Activated CD4-positive, alpha-beta T cell treated with anti-CD3 and anti-CD28 coated beads, Interleukin-2, amount 50 U/mL, for 16 hours (primary cell): ENCODE results near the gene APBA2.

Experiments
- DNase-seq: peaks from one replicate; pipeline ENCODE4 v3.0.0-alpha.2; 2020

APBA2 gene

DNA sequence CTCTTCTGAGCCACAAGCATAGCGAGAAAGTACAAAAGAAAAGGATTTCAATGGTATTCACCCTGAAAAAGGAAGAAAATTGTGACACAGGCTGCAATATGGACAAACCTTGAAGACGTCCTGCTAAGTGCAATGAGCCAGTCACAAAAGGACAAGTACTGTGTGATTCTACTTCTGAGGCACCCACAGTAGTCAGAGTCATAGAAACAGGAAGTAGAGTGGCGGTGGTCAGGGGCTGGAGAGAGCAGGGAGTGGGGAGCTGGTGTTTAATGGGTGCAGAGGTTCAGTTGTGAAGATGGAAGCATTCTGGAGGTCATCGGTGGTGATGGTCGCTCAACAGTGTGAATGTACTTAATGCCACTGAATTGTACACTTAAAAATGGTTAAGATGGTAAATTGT is 180.5 kb downstream of the APBA2 start:
- no peak for DNase-seq

DNA sequence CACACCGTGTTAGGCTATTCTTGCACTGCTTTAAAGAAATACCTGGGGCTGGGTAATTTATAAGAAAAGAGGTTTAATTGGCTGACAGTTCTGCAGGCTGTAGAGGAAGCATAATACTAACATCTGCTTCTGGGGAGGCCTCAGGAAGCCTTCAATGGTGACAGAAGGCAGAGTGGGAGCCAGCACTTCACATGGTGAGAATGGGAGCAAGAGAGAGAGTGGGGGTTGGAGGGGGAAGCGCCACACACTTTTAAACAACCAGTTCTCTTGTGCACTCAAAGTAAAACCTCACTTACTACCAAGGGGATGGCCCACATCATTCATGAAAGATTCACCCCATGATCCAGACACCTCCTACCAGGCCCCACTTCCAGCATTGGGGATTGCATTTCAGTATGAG is 181.1 kb downstream of the APBA2 start:
- no peak for DNase-seq

DNA sequence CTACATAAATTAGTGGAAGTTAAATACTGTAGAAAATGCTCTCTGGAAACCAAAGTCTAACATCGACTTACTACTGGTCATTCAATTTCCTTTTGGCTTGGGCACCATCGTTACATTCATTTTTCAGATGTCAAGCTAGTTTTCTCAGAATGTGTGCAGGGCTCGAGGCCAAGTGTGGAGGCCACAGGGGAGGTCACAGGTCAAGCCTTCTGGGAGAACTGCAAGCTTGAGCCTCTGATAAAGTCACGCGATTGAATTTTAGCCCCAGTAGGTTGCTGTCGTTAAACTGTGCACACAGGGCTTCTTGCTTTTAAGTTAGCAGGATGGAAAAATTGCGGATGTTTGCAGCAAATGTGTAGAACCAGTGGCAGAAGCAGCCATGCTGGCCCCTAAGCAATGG is 182.2 kb downstream of the APBA2 start:
- DNase-seq, result no peak

DNA sequence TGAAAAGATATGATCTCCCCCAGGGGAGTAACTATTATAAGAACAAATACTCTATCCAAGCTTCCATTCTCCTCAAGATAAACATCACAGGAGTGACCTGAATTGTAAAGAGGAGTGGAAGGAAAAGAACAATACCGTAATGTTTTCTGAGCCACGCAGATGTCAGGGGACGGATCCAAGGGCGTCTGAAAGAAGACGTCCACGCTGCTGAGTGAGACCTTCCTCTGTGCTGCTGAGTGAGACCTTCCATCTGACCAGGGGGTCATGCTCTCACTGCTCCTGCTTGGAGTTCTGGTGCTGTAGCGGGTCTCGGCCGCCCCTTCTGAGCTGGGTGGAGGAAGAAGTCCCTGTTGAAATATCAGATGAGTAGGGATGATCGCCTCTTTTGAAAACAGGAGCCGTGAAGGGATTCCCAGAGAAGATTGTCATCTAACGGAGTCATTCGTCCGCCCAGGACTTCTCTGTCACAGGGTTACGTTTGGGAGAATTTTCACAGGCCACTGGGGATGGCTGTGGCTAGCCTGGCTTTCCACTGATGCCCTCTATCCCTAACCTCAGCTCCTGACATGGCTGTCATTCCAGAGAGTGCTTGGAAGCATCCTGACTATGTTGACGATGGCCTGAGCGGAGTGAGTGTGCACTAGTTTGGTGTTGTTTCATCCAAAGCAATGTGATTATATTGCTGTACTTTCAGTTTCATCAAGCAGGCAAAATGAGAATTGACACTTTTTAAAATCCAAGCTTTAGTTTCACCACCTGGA is 184.9 kb downstream of the APBA2 start:
- DNase-seq, result no peak

DNA sequence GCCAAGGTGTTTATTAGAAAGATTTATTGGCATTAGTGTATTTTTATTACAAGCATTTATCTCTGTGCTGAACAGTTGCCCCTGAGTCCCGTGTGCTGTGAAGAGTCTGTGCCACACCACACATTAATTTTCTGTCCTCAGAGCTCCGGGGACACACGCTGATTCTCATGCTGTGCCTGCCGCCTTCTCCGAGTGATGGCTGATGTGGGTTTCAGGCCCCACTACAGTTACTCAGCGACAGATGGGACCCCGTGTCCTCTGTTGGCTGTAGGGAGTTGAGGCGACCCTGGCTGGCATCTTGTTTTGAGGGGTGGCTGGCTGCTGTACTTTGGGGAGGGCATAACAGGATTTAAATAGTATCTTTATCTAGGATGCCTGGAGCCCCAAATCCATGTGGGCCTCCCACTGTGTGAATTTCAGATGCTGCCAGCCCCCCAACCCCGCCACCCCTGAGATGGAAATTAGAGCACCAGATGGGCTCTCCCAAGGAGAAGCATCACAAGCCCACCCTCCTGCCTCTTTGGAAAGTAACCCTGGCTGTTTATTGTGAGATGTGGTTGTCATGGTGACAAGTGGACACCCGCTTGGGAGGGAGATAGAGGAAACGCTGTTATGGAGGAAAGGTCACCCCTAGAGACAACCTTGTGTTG is 185.6 kb downstream of the APBA2 start:
- no peak for DNase-seq

DNA sequence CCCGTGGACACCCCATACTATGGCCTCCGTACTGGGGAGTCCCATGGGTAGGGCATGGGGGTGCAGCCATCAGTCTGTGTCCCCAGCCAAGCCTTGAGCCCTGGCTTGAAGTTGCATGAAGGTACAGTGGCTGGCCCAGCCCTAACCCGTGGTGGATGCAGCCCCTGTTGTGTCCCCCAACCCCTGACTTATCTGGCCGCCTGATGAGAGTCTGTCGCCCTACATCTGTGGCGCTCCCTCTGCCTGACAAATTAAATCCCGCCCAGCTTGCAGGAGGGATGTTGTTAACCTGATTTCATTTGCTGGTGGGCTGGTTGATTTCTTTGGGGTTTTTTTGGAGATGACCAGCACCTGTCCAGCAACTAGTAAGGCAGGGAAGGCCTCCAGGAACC is 186.1 kb downstream of the APBA2 start:
- no peak for DNase-seq

DNA sequence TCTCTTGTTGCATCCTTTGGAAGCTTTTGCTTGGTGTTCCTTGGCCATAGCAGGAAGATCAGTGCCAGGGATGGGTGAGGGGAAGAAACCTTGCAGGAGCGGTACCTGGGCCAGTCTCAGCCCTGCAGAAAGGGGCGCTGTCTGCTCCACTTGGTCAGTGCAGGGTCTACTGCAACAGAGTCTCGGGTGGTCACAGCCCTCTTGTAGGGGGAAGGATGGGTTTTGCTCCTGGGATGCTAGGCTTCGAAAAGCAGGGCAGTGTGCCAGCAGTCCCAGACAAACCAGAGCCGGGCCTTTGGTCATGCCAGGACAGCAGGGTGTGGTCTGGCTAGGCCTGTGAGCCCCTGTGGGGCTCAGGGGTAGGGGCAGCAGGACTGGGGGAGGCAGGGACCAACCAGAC is 186.7 kb downstream of the APBA2 start:
- no peak for DNase-seq

DNA sequence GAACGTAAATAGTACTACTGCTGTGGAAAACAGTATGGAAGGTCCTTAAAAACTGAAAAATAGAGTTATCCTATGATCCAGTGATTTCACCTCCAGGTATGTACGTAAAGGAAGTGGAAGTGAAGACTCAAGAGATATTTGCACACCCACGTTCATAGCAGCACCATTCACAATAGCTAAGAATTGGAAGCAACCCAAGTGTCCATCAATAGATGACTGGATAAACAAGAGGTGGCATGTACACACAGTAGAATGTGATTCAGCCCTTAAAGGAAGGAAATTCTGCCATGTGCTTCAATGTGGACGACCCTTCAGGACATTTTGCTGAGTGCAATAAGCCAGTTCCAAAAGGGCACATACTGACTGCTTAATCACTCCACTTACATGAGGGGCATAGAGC is 188.3 kb downstream of the APBA2 start:
- DNase-seq, result no peak

DNA sequence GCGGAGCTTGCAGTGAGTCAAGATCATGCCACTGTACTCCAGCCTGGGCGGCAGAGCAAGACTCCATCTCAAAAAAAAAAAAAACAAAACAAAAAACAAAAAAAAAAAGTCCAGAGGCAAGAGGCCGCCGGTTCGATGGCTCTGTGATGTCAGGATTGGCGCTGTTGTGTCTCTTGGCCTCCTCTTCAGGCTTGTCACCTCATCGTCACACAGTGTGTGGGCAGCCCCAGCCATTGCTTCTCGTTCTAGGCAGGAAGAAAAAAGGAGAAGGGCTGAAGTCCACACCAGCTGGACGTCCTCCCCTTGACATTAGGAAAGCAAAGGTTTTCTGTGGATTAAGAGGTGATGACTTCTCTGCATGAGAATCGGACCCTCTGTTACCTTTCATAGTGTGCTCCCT is 192.8 kb downstream of the APBA2 start:
- no peak for DNase-seq

DNA sequence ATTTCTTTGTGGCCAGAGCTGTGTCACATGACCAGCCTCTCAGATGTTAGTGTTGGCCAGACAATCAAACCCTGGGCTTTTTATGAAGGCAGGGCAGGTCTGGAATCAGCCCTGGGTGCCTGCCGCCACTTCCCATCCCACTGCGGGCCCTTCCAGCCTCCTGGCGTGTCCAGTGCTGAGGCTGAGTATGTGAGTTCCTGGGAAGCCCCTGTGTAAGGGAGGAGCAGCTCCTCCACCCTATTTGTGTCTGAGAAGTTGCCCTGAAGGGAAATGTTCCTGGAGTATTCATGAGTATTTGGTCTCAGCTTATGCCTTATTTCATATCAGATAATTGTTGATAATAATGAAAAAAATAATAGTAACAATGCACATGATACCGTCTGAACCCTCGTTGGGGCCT is 193.7 kb downstream of the APBA2 start:
- DNase-seq, result no peak

DNA sequence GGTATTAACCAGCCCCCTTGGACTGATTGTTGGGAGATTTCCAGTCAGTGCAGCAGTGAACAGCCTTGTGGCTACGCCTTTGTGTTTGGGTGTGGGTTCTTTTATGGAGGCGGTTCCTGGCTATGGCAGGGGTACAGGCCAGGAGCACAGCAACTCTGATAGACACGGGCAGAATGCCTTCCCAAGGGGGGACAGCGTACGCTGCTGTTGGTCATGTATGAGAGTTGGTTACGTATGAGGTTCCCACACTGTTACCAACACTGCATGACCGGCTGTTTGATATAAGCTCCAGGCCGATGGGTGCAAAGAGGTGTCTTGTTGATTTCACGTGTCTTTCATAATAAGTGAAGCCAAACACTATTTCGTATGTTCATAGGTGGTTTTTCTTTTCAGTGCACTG is 196.0 kb downstream of the APBA2 start:
- no peak for DNase-seq

DNA sequence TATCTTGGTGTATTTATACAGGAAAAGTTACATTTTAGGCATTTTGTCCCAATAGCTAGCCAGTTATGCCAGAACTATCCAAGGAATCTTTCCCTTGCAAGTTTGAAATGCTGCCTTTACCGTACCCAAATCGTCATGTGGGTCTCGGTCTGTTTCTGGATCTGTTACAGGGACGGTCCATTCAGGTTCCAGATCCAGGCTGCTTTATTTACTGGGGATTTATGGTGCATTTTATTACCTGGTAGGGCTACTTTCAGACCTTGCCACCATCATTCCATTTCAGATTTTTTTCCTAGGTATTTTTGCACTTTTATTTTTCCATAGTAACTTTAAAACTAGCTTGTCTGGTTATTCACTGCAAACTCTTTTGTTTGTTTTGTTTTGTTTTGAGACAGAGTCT is 197.4 kb downstream of the APBA2 start:
- DNase-seq, result no peak

DNA sequence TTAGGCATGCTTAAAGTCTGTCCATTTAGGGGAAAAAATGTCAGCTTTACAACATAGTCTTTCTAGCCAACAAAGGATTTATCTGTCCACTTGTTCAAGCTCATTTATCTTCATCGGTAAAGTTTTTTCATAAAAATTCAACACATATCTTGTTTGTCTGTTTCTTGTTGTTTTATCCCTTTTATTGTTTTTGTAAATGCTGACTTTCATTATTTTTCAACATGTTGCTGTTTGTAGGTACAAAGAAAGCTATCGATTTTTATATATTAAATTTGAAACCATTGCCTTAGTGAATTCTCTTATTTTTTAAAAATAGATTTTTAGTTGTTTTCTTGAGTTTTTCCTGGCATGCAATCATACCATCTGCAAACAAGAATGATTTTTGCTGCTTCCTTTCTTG is 198.1 kb downstream of the APBA2 start:
- DNase-seq, result no peak

DNA sequence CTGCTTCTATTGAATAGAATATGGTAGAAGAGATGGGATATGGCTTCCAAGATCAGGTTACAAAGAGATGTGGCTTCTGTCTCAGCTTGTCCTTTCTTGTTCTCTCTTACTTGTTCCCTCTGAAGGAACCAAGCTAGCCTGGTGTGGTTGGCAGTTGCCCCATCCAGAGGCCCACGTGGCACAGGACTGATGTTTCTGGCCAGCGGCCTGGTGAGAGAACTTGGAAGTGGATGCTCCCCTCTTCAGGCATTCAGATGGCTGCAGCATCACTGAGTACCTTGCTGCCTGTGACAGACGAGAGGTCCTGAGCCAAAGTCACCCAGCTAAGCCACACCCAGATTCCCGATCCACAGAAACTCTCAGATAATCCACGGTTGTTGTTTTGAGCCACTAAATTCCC is 200.2 kb downstream of the APBA2 start:
- no peak for DNase-seq

DNA sequence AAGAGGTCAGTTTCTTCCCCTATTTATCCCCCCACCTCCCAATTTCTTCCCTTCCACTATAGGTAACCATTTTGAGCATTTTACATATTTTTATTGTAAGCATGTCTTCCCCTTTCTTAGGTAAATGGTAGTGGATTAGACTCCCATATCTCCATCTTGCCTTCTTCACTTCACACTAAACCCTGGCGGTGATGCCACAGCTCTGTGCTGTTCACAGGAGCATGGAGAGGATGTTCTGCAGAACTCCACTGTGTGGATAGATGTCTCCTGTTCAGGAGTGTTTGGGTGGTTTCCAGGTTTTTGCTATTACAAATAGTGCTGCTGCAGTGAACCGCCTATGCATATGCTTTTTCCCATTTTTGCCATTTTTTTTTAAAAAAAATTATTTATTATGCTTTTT is 201.1 kb downstream of the APBA2 start:
- no peak for DNase-seq

DNA sequence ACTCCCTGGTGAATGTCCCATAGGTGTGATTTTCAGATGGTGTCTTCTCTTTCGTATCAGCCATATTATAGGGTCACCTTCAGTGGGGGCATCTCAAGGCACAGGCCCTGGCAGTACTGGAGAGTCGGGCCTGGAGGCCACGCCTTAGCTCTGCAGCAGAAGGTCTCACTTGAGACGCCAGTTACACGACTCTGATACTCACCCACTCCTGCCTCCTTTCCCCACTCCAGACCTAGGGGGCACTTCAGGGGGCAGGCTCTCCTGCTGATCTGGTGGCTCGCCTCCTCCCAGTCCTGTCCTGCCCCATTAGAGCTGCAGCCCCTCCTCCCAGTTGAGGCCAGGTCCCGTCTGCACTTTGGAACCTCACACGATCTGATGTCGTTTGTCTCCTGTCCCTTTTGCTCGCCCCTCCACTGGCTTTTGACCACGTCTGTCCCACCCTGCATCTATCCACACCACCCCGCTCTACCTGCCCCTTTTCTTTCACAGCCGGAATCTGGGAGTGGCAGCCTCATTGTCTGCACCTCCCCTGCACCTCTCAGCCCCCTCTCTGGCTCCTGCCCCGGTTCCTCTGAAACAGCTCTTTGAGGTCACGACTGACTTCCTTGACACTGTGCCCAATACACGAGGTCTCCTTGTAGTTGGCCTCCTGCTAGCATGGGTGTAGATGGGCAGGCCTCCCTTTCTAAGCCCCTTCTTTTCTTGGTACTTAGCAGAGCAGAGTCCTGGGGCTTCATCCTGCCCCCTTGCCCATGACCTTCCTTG is 201.9 kb downstream of the APBA2 start:
- DNase-seq, result no peak

DNA sequence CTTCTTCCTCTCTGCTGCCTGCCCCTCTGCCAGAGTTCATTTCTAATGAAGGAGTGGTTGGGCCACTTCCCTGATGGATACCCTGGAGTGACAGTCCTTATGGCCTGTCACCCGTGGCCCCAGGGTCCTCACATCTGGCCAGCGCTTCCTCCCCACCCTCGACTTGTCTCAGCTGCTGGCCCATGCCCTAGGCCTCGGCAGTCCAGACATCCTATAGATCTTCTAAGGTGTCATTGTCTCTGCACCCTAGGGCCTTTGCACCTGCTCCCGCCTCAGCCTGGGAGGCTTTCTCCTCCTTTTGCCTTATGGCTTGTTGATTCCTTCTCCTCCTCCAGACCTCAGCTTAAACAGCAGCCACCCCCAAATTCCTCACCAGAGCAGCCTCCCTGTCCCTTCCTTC is 202.9 kb downstream of the APBA2 start:
- no peak for DNase-seq

DNA sequence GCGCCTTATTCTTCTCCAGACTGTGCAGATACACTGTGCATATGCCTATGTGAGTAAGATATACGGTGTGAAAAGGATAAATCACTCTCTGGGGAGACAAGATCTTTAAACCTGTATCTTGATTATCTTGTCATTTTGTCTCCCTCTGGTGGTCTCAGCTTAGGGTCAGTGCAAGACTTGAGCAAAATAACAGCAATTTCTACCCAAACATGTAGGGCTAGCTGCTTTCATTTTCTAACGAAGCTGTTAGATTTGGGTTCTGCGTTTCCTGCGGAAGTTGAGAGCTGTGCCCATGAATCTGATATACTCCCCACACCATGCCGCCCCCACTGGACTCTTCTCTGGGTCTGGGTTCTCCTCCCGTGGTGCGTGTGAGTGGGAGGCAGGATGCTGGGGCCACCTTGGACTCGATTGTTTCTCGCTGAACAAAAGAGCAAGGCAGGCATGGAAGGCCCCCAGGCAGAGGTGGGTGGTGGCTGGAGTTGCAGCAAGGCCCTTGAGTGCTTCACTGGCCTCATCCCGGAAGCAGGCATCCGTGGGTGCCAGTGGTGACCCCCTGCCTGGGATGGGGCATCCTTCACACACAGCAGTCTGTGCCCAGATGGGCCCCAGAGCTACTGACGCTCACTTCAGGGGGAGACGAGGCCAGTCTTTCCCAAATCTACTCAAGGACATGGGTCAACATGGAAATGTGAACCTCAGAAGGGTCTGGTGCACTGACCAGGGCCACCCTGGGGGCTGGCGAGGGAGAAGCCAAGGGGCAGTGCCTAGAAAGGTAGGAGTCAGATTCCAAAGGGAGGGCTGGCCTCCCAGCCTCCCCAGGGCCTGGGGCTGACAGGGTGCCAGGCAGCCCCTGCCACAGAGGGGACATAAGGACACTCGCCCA is 204.2 kb downstream of the APBA2 start:
- peak; percentile 41 for DNase-seq

DNA sequence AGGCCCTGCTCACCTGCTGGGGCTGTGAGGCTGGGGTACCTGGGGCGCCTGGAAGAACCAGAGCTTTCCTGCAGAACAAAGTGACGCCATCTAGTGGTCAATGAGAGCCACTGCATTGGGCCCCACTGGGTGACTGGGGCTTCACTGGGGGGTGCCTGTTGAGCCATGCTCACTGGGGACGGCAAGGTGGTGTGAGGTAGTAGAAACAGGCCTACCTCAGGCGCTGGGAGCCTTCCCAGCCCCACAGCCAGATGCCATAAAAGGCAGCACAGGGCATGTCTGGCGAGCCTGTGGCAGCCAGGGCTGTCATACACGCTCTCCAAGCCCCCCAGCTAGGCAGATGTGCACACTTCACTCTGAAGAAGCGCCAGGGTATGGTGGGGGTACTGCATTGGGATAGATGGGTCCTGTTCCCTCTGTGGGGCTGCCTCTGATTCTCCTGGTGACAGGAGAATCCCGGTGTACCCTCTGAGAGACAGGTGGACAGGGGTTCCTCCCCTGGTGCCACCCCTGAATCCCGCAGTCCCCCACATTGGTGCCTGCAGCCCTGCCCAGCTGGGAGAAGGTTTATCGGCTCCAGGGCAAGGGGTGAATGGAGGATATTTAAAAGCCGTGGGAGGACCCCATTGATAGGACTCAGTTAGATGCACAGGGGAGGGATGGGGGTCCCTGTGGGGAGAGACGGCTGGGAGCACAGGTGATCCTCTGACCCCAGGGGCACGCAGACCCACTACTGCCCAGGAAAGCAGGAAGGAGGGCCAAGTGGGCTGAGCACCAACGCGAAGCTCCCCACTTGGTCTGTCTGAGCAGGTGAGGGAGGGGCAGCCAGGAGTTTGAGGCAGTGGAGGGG is 205.1 kb downstream of the APBA2 start:
- DNase-seq, result peak; percentile 53

DNA sequence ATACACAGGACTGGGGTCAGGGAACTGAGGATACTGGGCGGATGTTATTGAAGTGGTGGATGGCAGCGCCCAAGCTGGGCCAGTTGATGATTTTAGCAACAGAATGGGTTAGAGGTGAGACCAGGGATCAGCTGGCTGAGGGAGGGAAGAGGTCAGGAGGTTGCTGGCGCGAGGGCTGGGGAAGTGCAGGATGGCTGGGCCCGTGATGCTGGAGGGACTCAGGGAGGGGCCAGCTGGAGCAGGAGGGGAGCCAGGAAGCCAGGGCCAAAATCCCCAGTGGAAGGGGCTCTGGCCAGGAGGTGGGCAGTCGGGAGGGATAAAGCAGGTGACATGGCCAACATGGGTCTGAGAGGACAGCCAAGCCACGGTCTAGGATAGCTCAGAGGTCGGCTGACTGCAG is 205.9 kb downstream of the APBA2 start:
- DNase-seq, result no peak

DNA sequence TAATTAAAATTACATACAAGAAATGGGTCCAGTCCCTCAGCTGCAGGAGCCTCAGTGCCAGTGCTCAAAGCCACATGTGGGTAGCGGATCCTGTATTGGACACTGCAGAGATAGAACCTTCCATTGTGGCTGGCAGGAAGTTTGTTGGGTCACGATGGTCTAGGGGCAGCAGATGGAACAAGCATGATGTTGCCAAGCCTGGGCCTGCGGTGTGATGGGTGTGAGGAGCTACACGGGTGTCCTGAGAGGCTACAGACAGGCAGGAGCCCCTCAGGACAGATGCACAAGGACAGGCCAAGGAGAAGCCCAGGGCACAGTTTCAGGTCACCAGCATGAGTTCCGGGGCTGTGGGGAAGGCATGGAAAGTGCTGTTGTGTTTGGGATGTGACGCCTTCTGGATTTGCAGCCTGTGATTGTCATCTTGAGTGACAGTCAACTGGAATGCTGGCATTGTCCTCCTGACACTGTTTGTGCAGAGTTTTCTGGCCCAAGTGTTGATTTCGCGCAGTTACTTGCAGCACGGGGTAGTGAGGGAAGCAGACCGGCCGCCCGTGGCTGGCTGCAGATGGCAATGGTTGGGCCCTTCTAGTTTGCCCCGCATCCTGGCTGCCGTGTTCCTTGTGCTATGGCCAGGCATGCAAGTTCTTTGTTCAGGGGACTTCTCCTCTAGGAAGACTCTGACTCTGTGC is 206.7 kb downstream of the APBA2 start:
- DNase-seq, result no peak

DNA sequence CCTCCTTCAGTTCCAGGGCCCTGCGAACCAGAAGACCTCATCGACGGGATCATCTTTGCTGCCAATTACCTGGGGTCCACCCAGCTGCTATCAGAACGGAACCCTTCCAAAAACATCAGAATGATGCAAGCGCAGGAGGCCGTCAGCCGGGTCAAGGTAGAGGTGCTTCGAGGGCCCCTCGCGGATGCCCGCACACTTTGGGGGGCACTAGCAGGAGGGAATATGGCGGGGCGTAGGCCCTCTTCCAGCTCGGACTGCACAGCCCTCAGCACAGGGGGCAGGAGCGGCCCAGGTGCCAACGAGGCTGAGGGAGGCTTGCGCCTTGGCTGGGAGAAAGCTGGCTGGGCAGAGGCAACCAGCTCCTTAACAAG is 207.3 kb downstream of the APBA2 start:
- no peak for DNase-seq
